IMR-90 (cell line): ENCODE data around the gene CPB1.

ENCODE experiments used
- BHLHE40 ChIP-seq: fragments of 150-350 bp; IDR thresholded peaks from 2 replicates; pipeline ENCODE4 v1.6.1; 2016; ENCODE audit warnings: mild to moderate bottlenecking, low read depth, low read length
- CEBPB ChIP-seq: IDR thresholded peaks from 2 replicates; pipeline ENCODE4 v1.6.1; 2012; ENCODE audit warnings: low read depth, low read length, improper control_type of control experiment
- CTCF ChIP-seq: conservative IDR thresholded peaks from 2 replicates; pipeline ENCODE4 v1.5.1; 2012; ENCODE audit warnings: mild to moderate bottlenecking, low read depth, low read length, improper control_type of control experiment
- FOS ChIP-seq: fragments of 150-350 bp; IDR thresholded peaks from 2 replicates; pipeline ENCODE4 v1.6.1; 2016; ENCODE audit warnings: low read depth, low read length
- MAFK ChIP-seq: IDR thresholded peaks from 2 replicates; pipeline ENCODE4 v1.6.1; 2012; ENCODE audit warnings: low read depth, low read length, improper control_type of control experiment
- MXI1 ChIP-seq: IDR thresholded peaks from 2 replicates; pipeline ENCODE4 v1.6.1; 2012; ENCODE audit warnings: low read depth, mild to moderate bottlenecking, low read length, moderate library complexity, borderline replicate concordance
- POLR2A ChIP-seq: IDR thresholded peaks from 2 replicates; pipeline ENCODE4 v1.6.1; 2012; ENCODE audit warnings: mild to moderate bottlenecking, low read depth, low read length
- RCOR1 ChIP-seq: IDR thresholded peaks from 2 replicates; pipeline ENCODE4 v1.6.1; 2012; ENCODE audit warnings: mild to moderate bottlenecking, low read length, improper control_type of control experiment; ENCODE audit not compliant: insufficient replicate concordance
- SMC3 ChIP-seq: fragments of 150-350 bp; IDR thresholded peaks from 2 replicates; pipeline ENCODE4 v1.6.1; 2016; ENCODE audit warnings: low read depth, mild to moderate bottlenecking, antibody characterized with exemption, low read length, moderate library complexity
- USF2 ChIP-seq: fragments of 150-350 bp; IDR thresholded peaks from 2 replicates; pipeline ENCODE4 v1.6.1; 2017; ENCODE audit warnings: mild to moderate bottlenecking, antibody characterized with exemption, low read length, low read depth

DNA sequence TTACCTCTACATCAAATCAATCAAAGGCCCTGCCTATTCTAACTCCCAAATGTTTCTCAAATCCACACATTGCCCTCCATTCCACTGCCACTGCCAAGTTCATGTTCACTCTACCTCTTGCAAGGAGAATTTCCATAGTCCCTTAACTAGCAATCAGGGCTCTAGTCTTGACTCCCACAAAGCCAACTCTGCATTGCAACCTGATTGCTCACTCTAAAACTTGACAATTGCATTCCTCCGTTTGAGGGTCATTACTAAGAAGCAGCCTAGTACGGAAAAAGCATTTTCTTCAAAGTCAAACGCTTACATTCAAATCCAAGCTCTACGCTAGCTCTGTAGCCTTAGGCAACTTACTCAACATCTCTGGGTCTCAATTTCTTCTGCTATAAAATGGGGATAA, 38.6 kb downstream of the CPB1 start:
- TF ChIP-seq CEBPB, result no peak
- TF ChIP-seq CTCF, result no peak
- TF ChIP-seq POLR2A, result no peak
- no peak for TF ChIP-seq BHLHE40
- TF ChIP-seq SMC3, result no peak
- no peak for TF ChIP-seq FOS
- TF ChIP-seq RCOR1, result no peak
- no peak for TF ChIP-seq MXI1
- TF ChIP-seq USF2, result no peak
- TF ChIP-seq MAFK, result no peak
